ENCODE data around the gene PTPRN.

DNA sequence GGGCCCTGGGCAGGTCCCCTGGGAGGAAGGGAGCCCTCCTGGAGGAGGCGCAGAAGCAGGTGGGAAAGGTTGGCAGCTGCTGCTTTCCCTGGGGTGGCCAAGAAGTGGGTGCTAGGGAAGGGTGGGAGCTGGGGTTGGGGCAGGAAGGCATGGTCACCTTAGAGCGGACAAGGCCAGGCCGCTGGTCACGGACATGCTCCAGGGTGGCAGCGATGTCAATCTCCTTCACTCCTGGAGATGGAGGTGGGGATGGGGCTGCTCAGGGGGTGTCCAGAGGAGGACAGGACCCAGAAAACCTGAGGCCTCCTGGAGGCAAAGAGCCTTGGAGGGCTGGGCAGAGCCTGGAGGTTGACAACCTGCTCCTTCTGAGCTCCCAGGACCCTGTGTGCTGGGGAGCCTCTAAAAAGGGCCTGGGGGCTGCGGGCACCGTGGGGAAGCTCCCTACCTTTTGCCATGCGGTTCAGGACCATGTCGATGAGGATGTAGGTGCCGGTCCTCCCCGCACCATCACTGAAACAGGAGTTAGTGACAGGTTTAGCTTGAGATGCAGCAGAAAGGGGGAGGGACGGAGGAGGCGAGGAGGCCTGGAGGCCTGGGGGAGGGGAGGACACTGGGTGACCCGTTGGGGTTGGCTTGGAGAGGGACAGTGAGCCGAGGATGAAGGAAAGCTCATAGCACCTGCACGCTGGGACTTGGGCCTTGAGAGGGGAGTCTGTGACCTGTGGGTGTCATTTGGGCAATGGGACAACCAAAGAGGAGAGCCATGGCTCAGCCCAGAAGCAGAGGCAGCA, 18.6 kb downstream of the PTPRN start:
- TF ChIP-seq, protein P1, sequence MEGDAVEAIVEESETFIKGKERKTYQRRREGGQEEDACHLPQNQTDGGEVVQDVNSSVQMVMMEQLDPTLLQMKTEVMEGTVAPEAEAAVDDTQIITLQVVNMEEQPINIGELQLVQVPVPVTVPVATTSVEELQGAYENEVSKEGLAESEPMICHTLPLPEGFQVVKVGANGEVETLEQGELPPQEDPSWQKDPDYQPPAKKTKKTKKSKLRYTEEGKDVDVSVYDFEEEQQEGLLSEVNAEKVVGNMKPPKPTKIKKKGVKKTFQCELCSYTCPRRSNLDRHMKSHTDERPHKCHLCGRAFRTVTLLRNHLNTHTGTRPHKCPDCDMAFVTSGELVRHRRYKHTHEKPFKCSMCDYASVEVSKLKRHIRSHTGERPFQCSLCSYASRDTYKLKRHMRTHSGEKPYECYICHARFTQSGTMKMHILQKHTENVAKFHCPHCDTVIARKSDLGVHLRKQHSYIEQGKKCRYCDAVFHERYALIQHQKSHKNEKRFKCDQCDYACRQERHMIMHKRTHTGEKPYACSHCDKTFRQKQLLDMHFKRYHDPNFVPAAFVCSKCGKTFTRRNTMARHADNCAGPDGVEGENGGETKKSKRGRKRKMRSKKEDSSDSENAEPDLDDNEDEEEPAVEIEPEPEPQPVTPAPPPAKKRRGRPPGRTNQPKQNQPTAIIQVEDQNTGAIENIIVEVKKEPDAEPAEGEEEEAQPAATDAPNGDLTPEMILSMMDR (IDR thresholded peaks at IDR 0.05; ENCODE audit: extremely low read depth in 1 of 2, insufficient read depth in 1 of 2, low read depth in 1 of 2, low read length in 2 of 2), result no peak
- TF ChIP-seq POLR2A (IDR thresholded peaks at IDR 0.05; ENCODE audit: low read depth, low read length) (no peak), JUN (IDR thresholded peaks at IDR 0.05; ENCODE audit: borderline replicate concordance, insufficient read depth, insufficient read length, low read depth) (no peak), EZH2 (IDR thresholded peaks at IDR 0.05; ENCODE audit: borderline replicate concordance, low read depth, low read length, severe bottlenecking) (no peak), POLR2AphosphoS5 (IDR thresholded peaks at IDR 0.05; ENCODE audit: insufficient read depth, low read depth, low read length) (no peak), MYC (IDR thresholded peaks at IDR 0.05; ENCODE audit: low read depth, low read length) (no peak), GATA2 (IDR thresholded peaks at IDR 0.05; ENCODE audit: insufficient read depth, insufficient read length, low read depth, low read length) (no peak)
- TF ChIP-seq, protein P2, sequence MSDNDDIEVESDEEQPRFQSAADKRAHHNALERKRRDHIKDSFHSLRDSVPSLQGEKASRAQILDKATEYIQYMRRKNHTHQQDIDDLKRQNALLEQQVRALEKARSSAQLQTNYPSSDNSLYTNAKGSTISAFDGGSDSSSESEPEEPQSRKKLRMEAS (IDR thresholded peaks at IDR 0.05; ENCODE audit: insufficient read depth, insufficient read length), result no peak

Data from endothelial cell of umbilical vein (primary cell).